Hypothalamus (tissue), 51 donors: ENCODE data around the gene FOSL1.

Experiments used
- DNase-seq, 51 donors: peaks; one replicate each; lab custom pipeline; 2025; lab: John Stamatoyannopoulos, UW

The FOSL1 gene

GRCh38 chr11:65898656-65899355, 1.4 kb downstream of the FOSL1 start:
- DNase-seq: no peak

- DNase-seq: no peak
These were observed 3.1 kb downstream of the FOSL1 start for GRCh38 chr11:65897020-65897471.

- no peak for DNase-seq
These were observed 3.9 kb downstream of the FOSL1 start for GRCh38 chr11:65896034-65896999.

GRCh38 chr11:65895482-65895981, 4.7 kb downstream of the FOSL1 start:
- DNase-seq: no peak

GRCh38 chr11:65894034-65894591, 6.1 kb downstream of the FOSL1 start:
- DNase-seq: peak in 5 of 51 donors; percentile 14 to 25 (median 20)

- DNase-seq: no peak
These were observed 7.4 kb downstream of the FOSL1 start for GRCh38 chr11:65892661-65893317.

GRCh38 chr11:65892137-65892540, 8.0 kb downstream of the FOSL1 start:
- DNase-seq: peak in 1 of 51 donors; percentile 8

- peak in 5 of 51 donors; percentile 12 to 41 (median 17) for DNase-seq
These were observed 8.7 kb downstream of the FOSL1 start for GRCh38 chr11:65891219-65892136.

GRCh38 chr11:65890324-65891218, 9.6 kb downstream of the FOSL1 start, which contains the start of gene CCDC85B:
TSS of gene CCDC85B (plus strand) at chr11:65890673. CDS start at chr11:65890784, 111 bp downstream.
- DNase-seq: peak; percentile 73 to 99 (median 96)

- DNase-seq: peak; percentile 67 to 98 (median 95)
These were observed 11.9 kb downstream of the FOSL1 start, which contains the start of gene FIBP for GRCh38 chr11:65888163-65888814. TSS of gene FIBP (minus strand) at chr11:65888471. CDS start at chr11:65888418, 53 bp downstream.

- DNase-seq: no peak
These were observed 12.4 kb downstream of the FOSL1 start for GRCh38 chr11:65887723-65888162.

- no peak for DNase-seq
These were observed 13.1 kb downstream of the FOSL1 start for GRCh38 chr11:65886826-65887722.

GRCh38 chr11:65885808-65886536, 14.2 kb downstream of the FOSL1 start:
- no peak for DNase-seq

- DNase-seq: no peak
These were observed 15.0 kb downstream of the FOSL1 start for GRCh38 chr11:65885231-65885630.

- peak in 48 of 51 donors; percentile 13 to 85 (median 56) for DNase-seq
These were observed 15.5 kb downstream of the FOSL1 start for GRCh38 chr11:65884716-65885092.
